Endothelial cell of umbilical vein (primary cell): Measurements from ENCODE around the gene DSE. TPM values are rescaled to one million over a fixed set of nuclear protein-coding genes. Genes with fewer than 3 reads are reported as not detected.

Source experiments
- BruUV-seq: library from RNA; stranded (reverse); fragments of 400-500 nt; replicated peaks from 2 replicates; lab custom pipeline; 2021; lab: Mats Ljungman, UMichigan
- CTCF ChIA-PET: fragments of 300-600, 350-600 bp; sonication (Branson Sonifier 250); formaldehyde crosslinking; loops from one replicate; lab custom pipeline; 2021; ENCODE audit warnings: antibody characterized with exemption, inconsistent platforms; lab: Charles Lee
- POLR2A ChIA-PET: fragments of 300-600, 350-600 bp; sonication (Branson Sonifier 250); formaldehyde crosslinking; loops from one replicate; lab custom pipeline; 2021; ENCODE audit warnings: antibody characterized with exemption, inconsistent platforms; lab: Charles Lee
- DNase-seq: peaks from one replicate; pipeline ENCODE4 v3.0.0-alpha.2; 2011; ENCODE audit warnings: low read depth, low spot score
- FAIRE-seq: peaks from 2 replicates; lab custom pipeline; 2011; peaks lifted over from hg19 to GRCh38; lab: Jason Lieb, UNC
- H2AFZ ChIP-seq: 2 replicates; pipeline ENCODE4 v1.6.0; 2012; ENCODE audit warnings: low read depth, low read length, control low read depth, inconsistent platforms
- H3K27ac ChIP-seq: 2 replicates; pipeline ENCODE4 v1.5.1; 2011; ENCODE audit warnings: low read depth, mild to moderate bottlenecking, control low read depth, low read length, moderate library complexity; ENCODE audit not compliant: insufficient read depth
- H3K27me3 ChIP-seq, 2 experiments: 2 replicates each; pipeline versions ENCODE4 v1.6.0 to v1.6.1; 2011; ENCODE audit warnings: low read length in 2 of 2, mixed read lengths in 1 of 2; ENCODE audit not compliant: control insufficient read depth in 2 of 2, insufficient read depth in 2 of 2
- H3K36me3 ChIP-seq, 2 experiments: 2 replicates in 1 of 2; 3 replicates in 1 of 2; pipeline ENCODE4 v1.5.1; 2011; ENCODE audit warnings: low read length in 2 of 2, mild to moderate bottlenecking in 1 of 2, moderate library complexity in 1 of 2; ENCODE audit not compliant: control insufficient read depth in 2 of 2, insufficient read depth in 2 of 2; ENCODE audit errors: extremely low read depth in 1 of 2
- H3K4me1 ChIP-seq: 3 replicates; pipeline ENCODE4 v1.5.1; 2011; ENCODE audit warnings: mild to moderate bottlenecking, low read length; ENCODE audit not compliant: control insufficient read depth, insufficient read depth; ENCODE audit errors: extremely low read depth
- H3K4me2 ChIP-seq: 2 replicates; pipeline ENCODE4 v1.6.1; 2011; ENCODE audit warnings: low read length, control low read depth, mixed read lengths; ENCODE audit not compliant: insufficient read depth
- H3K4me3 ChIP-seq, 3 experiments: fragments of 200-600 bp in 1 of 3; sonication (generic), shearing (Covaris generic) in 1 of 3; replicated peaks in 1 of 3; 2 replicates each; pipeline ENCODE4 v1.5.1; 2011 to 2016; ENCODE audit warnings: control low read depth in 3 of 3, low read length in 3 of 3, mild to moderate bottlenecking in 2 of 3, inconsistent platforms in 1 of 3, low read depth in 1 of 3, moderate library complexity in 1 of 3; ENCODE audit not compliant: insufficient read depth in 1 of 3
- H3K79me2 ChIP-seq: 2 replicates; pipeline ENCODE4 v1.6.0; 2012; ENCODE audit warnings: low read length, inconsistent platforms; ENCODE audit not compliant: control insufficient read depth, insufficient read depth
- H3K9ac ChIP-seq: replicated peaks from 2 replicates; pipeline ENCODE3; 2011; ENCODE audit warnings: low read length, control low read depth; ENCODE audit not compliant: insufficient read depth; ENCODE audit errors: extremely low read depth
- H3K9me1 ChIP-seq: replicated peaks from 3 replicates; pipeline ENCODE4 v1.6.0; 2011; ENCODE audit warnings: mild to moderate bottlenecking, low read length; ENCODE audit not compliant: control insufficient read depth, insufficient read depth; ENCODE audit errors: extremely low read depth
- H3K9me3 ChIP-seq: replicated peaks from 2 replicates; pipeline ENCODE4 v1.5.1; 2012; ENCODE audit warnings: low read length, inconsistent platforms; ENCODE audit not compliant: control insufficient read depth, insufficient read depth
- H4K20me1 ChIP-seq: replicated peaks from 2 replicates; pipeline ENCODE3; 2011; ENCODE audit warnings: mild to moderate bottlenecking, low read length; ENCODE audit not compliant: control insufficient read depth, insufficient read depth; ENCODE audit errors: extremely low read depth
- CTCF ChIP-seq, 2 donors: IDR thresholded peaks; 1 replicate in 1 of 2; 2 replicates in 1 of 2; pipeline ENCODE4 v1.5.1; 2011; ENCODE audit warnings: low read length in 2 of 2, mild to moderate bottlenecking in 2 of 2, moderate library complexity in 2 of 2, control low read depth in 1 of 2, inconsistent platforms in 1 of 2, low read depth in 1 of 2; ENCODE audit not compliant: insufficient read depth in 1 of 2; ENCODE audit errors: extremely low read depth in 1 of 2
- EZH2 ChIP-seq: IDR thresholded peaks from 2 replicates; pipeline ENCODE4 v1.6.1; 2012; ENCODE audit warnings: borderline replicate concordance, low read depth, mild to moderate bottlenecking, moderate library complexity, low read length, inconsistent platforms; ENCODE audit not compliant: severe bottlenecking
- FOS ChIP-seq: IDR thresholded peaks from 2 replicates; pipeline ENCODE4 v1.6.1; 2011; ENCODE audit warnings: mild to moderate bottlenecking, low read length, moderate library complexity, borderline replicate concordance; ENCODE audit not compliant: insufficient read depth
- GATA2 ChIP-seq: IDR thresholded peaks from 2 replicates; pipeline ENCODE4 v1.7.0; 2011; ENCODE audit warnings: low read depth, mild to moderate bottlenecking, moderate library complexity, mixed read lengths, low read length; ENCODE audit not compliant: insufficient read length, insufficient read depth
- JUN ChIP-seq: IDR thresholded peaks from 2 replicates; pipeline ENCODE4 v1.6.1; 2011; ENCODE audit warnings: borderline replicate concordance, low read depth; ENCODE audit not compliant: insufficient read length, insufficient read depth
- MYC ChIP-seq: IDR thresholded peaks from one replicate; pipeline ENCODE4 v1.6.1; 2011; ENCODE audit warnings: mild to moderate bottlenecking, low read depth, low read length
- POLR2A ChIP-seq: IDR thresholded peaks from 2 replicates; pipeline ENCODE4 v1.6.1; 2012; ENCODE audit warnings: low read depth, mild to moderate bottlenecking, control low read depth, low read length
- POLR2AphosphoS5 ChIP-seq: IDR thresholded peaks from 2 replicates; pipeline ENCODE4 v1.6.1; 2012; ENCODE audit warnings: low read depth, mild to moderate bottlenecking, control low read depth, low read length, moderate library complexity; ENCODE audit not compliant: insufficient read depth
- dilution Hi-C: fragments of 300-500 bp; cut with MboI; formaldehyde crosslinking; loops from one replicate; pipeline ENCODE4 v1.15.0; 2019; ENCODE audit warnings: low sequenced_read_pairs; ENCODE audit not compliant: extremely low pct_ligation_motif_present
- intact Hi-C: fragments of 100-400 bp; cut with micrococcal nuclease; formaldehyde crosslinking; loops from one replicate; pipeline ENCODE4 v1.10.0; 2022
- polyA plus RNA-seq, 4 experiments: library from polyadenylated mRNA; depleted of rRNA in 3 of 4; stranded (reverse) in 3 of 4; unstranded in 1 of 4; fragments of >200 nt; gene quantifications; 2 replicates each; pipeline versions ENCODE4 v1.2.1 to v1.2.3, GENCODE V29; 2011 to 2012; ENCODE audit warnings: missing spikeins in 1 of 4
- total RNA-seq: library from RNA; stranded (reverse); gene quantifications from 2 replicates; pipeline ENCODE4 v1.2.3, GENCODE V29; 2021
- TF ChIP-seq, protein P1 (sequence below): IDR thresholded peaks from 2 replicates; pipeline ENCODE4 v1.6.1; 2011; ENCODE audit not compliant: insufficient read depth, insufficient read length

Gene DSE
- total and polyA plus RNA-seq, 2 donors (not counting 3 experiments of a cell fraction or from before 2014, with no cell fraction given): 12.0 to 25.0 TPM

GRCh38 chr6:116352515-116353471 lies 18.0 kb upstream of the DSE start:
- Histone ChIP-seq H2AFZ (no peak overlapping the region), H3K4me1 (no peaks in the 10 kb centered on the region), H3K9ac (no peak overlapping the region), H3K9me3 (no peaks in the 10 kb centered on the region), H3K4me3 (no peak overlapping the region), H3K9me1 (no peaks in the 10 kb centered on the region), H4K20me1 (no peaks in the 10 kb centered on the region), H3K4me2 (no peak overlapping the region), H3K36me3 (no peaks in the 10 kb centered on the region), H3K27ac (no peak overlapping the region), H3K79me2 (no peaks in the 10 kb centered on the region), H3K27me3 (no peaks in the 10 kb centered on the region)
- no peak for DNase-seq
- ChIA-PET POLR2A (no interaction called here), CTCF (interaction anchor here (0.8 to 1.6 kb wide), 3 partner anchors 8 to 159 kb away, joined by 4 to 5 read pairs (median 4); partner anchors contain the start of gene CALHM5)
- intact Hi-C loops (no loop called here), dilution Hi-C loops (no loop called here)
- TF ChIP-seq POLR2AphosphoS5 (no peak), POLR2A (no peak), CTCF (IDR thresholded peaks at IDR 0.05; ENCODE audit: extremely low read depth in 1 of 2, insufficient read depth in 1 of 2, low read depth in 1 of 2, low read length in 2 of 2) (no peak), EZH2 (no peak), MYC (no peak), JUN (no peak), FOS (no peak), GATA2 (no peak)
- TF ChIP-seq, protein P1, sequence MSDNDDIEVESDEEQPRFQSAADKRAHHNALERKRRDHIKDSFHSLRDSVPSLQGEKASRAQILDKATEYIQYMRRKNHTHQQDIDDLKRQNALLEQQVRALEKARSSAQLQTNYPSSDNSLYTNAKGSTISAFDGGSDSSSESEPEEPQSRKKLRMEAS: no peak
- no TSS peak for BruUV-seq
- no peak for FAIRE-seq
